ENCODE results near the gene SOCS6. TPM values are rescaled to one million over a fixed set of nuclear protein-coding genes. Genes with fewer than 3 reads are reported as not detected.
A peak's percentile ranks its signal among the peaks of the same experiment; 100 is the strongest.
"Not testable (repeated sequence)": the region's sequence is repeated elsewhere in the genome, so short reads cannot be mapped to it uniquely, and the experiment has no call there.

SOCS6 gene
- total RNA-seq, 1 experiment from 2014 or later: 16.9 TPM

- Mint-ChIP-seq H3K4me3 (ENCODE audit: unreplicated experiment) (no peak overlapping the region), H3K9me3 (ENCODE audit: unreplicated experiment) (no peaks in the 10 kb centered on the region), H3K27ac (ENCODE audit: low read depth, unreplicated experiment) (no peak overlapping the region), H3K4me1 (ENCODE audit: insufficient read depth, unreplicated experiment) (peaks cover 6% of the 10 kb centered on the region), H3K36me3 (ENCODE audit: insufficient read depth, unreplicated experiment) (no peaks in the 10 kb centered on the region), H3K27me3 (ENCODE audit: insufficient read depth, unreplicated experiment) (no peaks in the 10 kb centered on the region)
- ChIA-PET POLR2A (no interaction called here), CTCF (interaction anchor here (0.7 kb wide), 1 partner anchor 69 kb away, joined by 3 read pairs; no protein-coding TSS in a partner anchor)
- BruUV-seq (replicated peaks): no TSS peak
- TF ChIP-seq, protein P1, sequence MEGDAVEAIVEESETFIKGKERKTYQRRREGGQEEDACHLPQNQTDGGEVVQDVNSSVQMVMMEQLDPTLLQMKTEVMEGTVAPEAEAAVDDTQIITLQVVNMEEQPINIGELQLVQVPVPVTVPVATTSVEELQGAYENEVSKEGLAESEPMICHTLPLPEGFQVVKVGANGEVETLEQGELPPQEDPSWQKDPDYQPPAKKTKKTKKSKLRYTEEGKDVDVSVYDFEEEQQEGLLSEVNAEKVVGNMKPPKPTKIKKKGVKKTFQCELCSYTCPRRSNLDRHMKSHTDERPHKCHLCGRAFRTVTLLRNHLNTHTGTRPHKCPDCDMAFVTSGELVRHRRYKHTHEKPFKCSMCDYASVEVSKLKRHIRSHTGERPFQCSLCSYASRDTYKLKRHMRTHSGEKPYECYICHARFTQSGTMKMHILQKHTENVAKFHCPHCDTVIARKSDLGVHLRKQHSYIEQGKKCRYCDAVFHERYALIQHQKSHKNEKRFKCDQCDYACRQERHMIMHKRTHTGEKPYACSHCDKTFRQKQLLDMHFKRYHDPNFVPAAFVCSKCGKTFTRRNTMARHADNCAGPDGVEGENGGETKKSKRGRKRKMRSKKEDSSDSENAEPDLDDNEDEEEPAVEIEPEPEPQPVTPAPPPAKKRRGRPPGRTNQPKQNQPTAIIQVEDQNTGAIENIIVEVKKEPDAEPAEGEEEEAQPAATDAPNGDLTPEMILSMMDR (IDR thresholded peaks at IDR 0.05; ENCODE audit: unreplicated experiment): no peak
- peak; percentile 27 for DNase-seq (ENCODE audit: unreplicated experiment)
- intact Hi-C loops (cut with micrococcal nuclease): no loop called here
Measured at GRCh38 chr18:70249118-70249517, 39.7 kb upstream of the SOCS6 start.

DNA sequence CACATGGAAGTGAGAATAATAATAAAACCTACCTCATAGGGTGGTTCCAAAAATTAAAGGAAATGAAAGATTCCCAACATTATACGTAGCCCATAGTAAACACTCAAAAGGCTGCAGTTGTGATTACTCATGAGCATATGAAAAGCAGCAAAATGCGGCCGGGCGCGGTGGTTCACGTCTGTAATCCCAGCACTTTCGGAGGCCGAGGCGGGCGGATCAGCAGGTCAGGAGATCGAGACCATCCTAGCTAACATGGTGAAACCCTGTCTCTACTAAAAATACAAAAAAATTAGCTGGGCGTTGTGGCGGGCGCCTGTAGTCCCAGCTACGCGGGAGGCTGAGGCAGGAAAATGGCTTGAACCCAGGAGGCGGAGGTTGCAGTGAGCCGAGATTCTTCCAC is 39.0 kb upstream of the SOCS6 start:
- H3K4me3 Mint-ChIP-seq (ENCODE audit: unreplicated experiment); H3K9me3 Mint-ChIP-seq (ENCODE audit: unreplicated experiment); DNase-seq (ENCODE audit: unreplicated experiment); H3K4me1 Mint-ChIP-seq (ENCODE audit: insufficient read depth, unreplicated experiment); H3K36me3 Mint-ChIP-seq (ENCODE audit: insufficient read depth, unreplicated experiment); BruUV-seq (replicated peaks); H3K27ac Mint-ChIP-seq (ENCODE audit: low read depth, unreplicated experiment); intact Hi-C loops (cut with micrococcal nuclease); H3K27me3 Mint-ChIP-seq (ENCODE audit: insufficient read depth, unreplicated experiment): not testable (repeated sequence)
- CTCF ChIA-PET: interaction anchor here (0.7 kb wide), 1 partner anchor 16 kb away, joined by 5 read pairs; no protein-coding TSS in a partner anchor
- POLR2A ChIA-PET: interaction anchor here (0.6 kb wide), 1 partner anchor 70 kb away, joined by 3 read pairs; no protein-coding TSS in a partner anchor

DNA sequence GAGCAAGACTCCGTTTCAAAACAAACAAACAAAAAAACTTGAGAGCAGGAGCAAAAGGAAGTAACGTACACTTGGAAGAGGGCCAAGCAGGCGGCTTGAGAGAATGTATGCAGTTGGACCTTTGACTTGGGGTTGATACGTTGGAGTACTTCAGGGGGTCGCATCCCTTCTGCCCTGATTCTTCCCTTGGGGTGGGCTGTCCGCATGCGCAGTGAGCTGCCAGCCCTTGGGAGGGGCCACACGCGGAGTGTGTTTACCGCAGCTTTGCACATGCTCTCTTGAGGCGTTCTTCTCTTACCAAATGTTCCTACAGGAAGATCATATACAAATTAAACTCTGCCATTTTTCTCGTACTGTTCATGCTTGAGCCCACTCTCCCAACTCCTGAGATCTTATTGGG is 38.1 kb upstream of the SOCS6 start:
- Mint-ChIP-seq H3K9me3 (ENCODE audit: unreplicated experiment) (no peaks in the 10 kb centered on the region), H3K36me3 (ENCODE audit: insufficient read depth, unreplicated experiment) (no peaks in the 10 kb centered on the region), H3K4me3 (ENCODE audit: unreplicated experiment) (no peak overlapping the region), H3K27me3 (ENCODE audit: insufficient read depth, unreplicated experiment) (no peaks in the 10 kb centered on the region), H3K27ac (ENCODE audit: low read depth, unreplicated experiment) (no peak overlapping the region), H3K4me1 (ENCODE audit: insufficient read depth, unreplicated experiment) (peaks cover 6% of the 10 kb centered on the region)
- ChIA-PET CTCF (interaction anchor here (0.7 kb wide), 1 partner anchor 15 kb away, joined by 5 read pairs; no protein-coding TSS in a partner anchor), POLR2A (interaction anchor here (0.6 kb wide), 1 partner anchor 172 kb away, joined by 3 read pairs; no protein-coding TSS in a partner anchor)
- DNase-seq (ENCODE audit: unreplicated experiment): no peak
- no TSS peak for BruUV-seq (replicated peaks)
- TF ChIP-seq, protein P1 (IDR thresholded peaks at IDR 0.05; ENCODE audit: unreplicated experiment): no peak
- intact Hi-C loops (cut with micrococcal nuclease): no loop called here

- H3K4me1 Mint-ChIP-seq (ENCODE audit: insufficient read depth, unreplicated experiment): no peaks in the 10 kb centered on the region
- POLR2A ChIA-PET: interaction anchor here (0.8 kb wide), 1 partner anchor 28 kb away, joined by 3 read pairs; no protein-coding TSS in a partner anchor
- DNase-seq (ENCODE audit: unreplicated experiment): no peak
- TF ChIP-seq, protein P1 (IDR thresholded peaks at IDR 0.05; ENCODE audit: unreplicated experiment): no peak
- CTCF ChIA-PET: interaction anchor here (0.9 kb wide), 1 partner anchor 178 kb away, joined by 5 read pairs; no protein-coding TSS in a partner anchor
- H3K9me3 Mint-ChIP-seq (ENCODE audit: unreplicated experiment): no peaks in the 10 kb centered on the region
- H3K36me3 Mint-ChIP-seq (ENCODE audit: insufficient read depth, unreplicated experiment): no peaks in the 10 kb centered on the region
- intact Hi-C loops (cut with micrococcal nuclease): no loop called here
- peaks cover 9% of the 10 kb centered on the region for H3K27me3 Mint-ChIP-seq (ENCODE audit: insufficient read depth, unreplicated experiment)
- H3K4me3 Mint-ChIP-seq (ENCODE audit: unreplicated experiment): no peak overlapping the region
- H3K27ac Mint-ChIP-seq (ENCODE audit: low read depth, unreplicated experiment): no peak overlapping the region
- BruUV-seq (replicated peaks): no TSS peak
Measured at GRCh38 chr18:70256184-70256583, 32.7 kb upstream of the SOCS6 start.
